Nephron progenitor cell (in vitro differentiated cells): ENCODE results near the gene SH3RF1.

ENCODE experiments used
- DNase-seq: peaks from one replicate; pipeline ENCODE4 v3.0.0; 2021
- H3K27ac Mint-ChIP-seq: 2 replicates; pipeline ENCODE4 v1.8.0; 2021; ENCODE audit warnings: mild to moderate bottlenecking, moderate library complexity, mixed read lengths
- H3K27me3 Mint-ChIP-seq: 2 replicates; pipeline ENCODE4 v1.8.0; 2021; ENCODE audit warnings: mild to moderate bottlenecking, low read depth, mixed read lengths; ENCODE audit not compliant: poor library complexity
- H3K36me3 Mint-ChIP-seq: 2 replicates; pipeline ENCODE4 v1.8.0; 2021; ENCODE audit warnings: low read depth, mixed read lengths
- H3K4me1 Mint-ChIP-seq: 2 replicates; pipeline ENCODE4 v1.8.0; 2021; ENCODE audit warnings: mixed read lengths
- H3K4me3 Mint-ChIP-seq: 2 replicates; pipeline ENCODE4 v1.8.0; 2021; ENCODE audit warnings: mild to moderate bottlenecking, moderate library complexity, mixed read lengths
- H3K9me3 Mint-ChIP-seq: 2 replicates; pipeline ENCODE4 v1.8.0; 2021; ENCODE audit warnings: mild to moderate bottlenecking, moderate library complexity, mixed read lengths
- CTCF ChIP-seq: fragments of 200-600 bp; sonication (generic); IDR thresholded peaks from 2 replicates; pipeline ENCODE4 v1.5.0; 2021; ENCODE audit warnings: antibody characterized with exemption

Gene SH3RF1

GRCh38 chr4:169251291-169252235, 19.2 kb downstream of the SH3RF1 start:
- DNase-seq: no peak
- H3K27ac Mint-ChIP-seq: no peak overlapping the region
- H3K27me3 Mint-ChIP-seq: peaks cover 2% of the 10 kb centered on the region
- TF ChIP-seq CTCF: no peak
- peaks cover 20% of the 10 kb centered on the region for H3K9me3 Mint-ChIP-seq
- peaks cover 71% of the 10 kb centered on the region for H3K4me1 Mint-ChIP-seq
- H3K4me3 Mint-ChIP-seq: no peak overlapping the region
- peaks cover 30% of the 10 kb centered on the region for H3K36me3 Mint-ChIP-seq

GRCh38 chr4:169250796-169251195, 20.0 kb downstream of the SH3RF1 start:
- DNase-seq: no peak
- Mint-ChIP-seq H3K27ac (peak overlapping the region; percentile 10), H3K36me3 (peaks cover 30% of the 10 kb centered on the region), H3K4me3 (no peak overlapping the region), H3K4me1 (peaks cover 77% of the 10 kb centered on the region), H3K27me3 (peaks cover 2% of the 10 kb centered on the region), H3K9me3 (peaks cover 20% of the 10 kb centered on the region)
- no peak for TF ChIP-seq CTCF

- peaks cover 30% of the 10 kb centered on the region for H3K36me3 Mint-ChIP-seq
- no peak overlapping the region for H3K4me3 Mint-ChIP-seq
- no peak for TF ChIP-seq CTCF
- peaks cover 20% of the 10 kb centered on the region for H3K9me3 Mint-ChIP-seq
- H3K4me1 Mint-ChIP-seq: peaks cover 77% of the 10 kb centered on the region
- H3K27me3 Mint-ChIP-seq: no peaks in the 10 kb centered on the region
- DNase-seq: no peak
- H3K27ac Mint-ChIP-seq: no peak overlapping the region
Observed at GRCh38 chr4:169249999-169250398, 20.8 kb downstream of the SH3RF1 start.

GRCh38 chr4:169249214-169249973, 21.4 kb downstream of the SH3RF1 start:
- Mint-ChIP-seq H3K4me3 (no peak overlapping the region), H3K9me3 (peaks cover 20% of the 10 kb centered on the region), H3K4me1 (peaks cover 73% of the 10 kb centered on the region), H3K27ac (no peak overlapping the region), H3K36me3 (peaks cover 32% of the 10 kb centered on the region), H3K27me3 (no peaks in the 10 kb centered on the region)
- no peak for DNase-seq
- TF ChIP-seq CTCF: no peak

- Mint-ChIP-seq H3K27ac (no peak overlapping the region), H3K36me3 (peaks cover 39% of the 10 kb centered on the region)
Observed at GRCh38 chr4:169248645-169249044, 22.1 kb downstream of the SH3RF1 start.

More at GRCh38 chr4:169248645-169249044, 22.1 kb downstream of the SH3RF1 start:
- no peaks in the 10 kb centered on the region for H3K27me3 Mint-ChIP-seq
- H3K4me1 Mint-ChIP-seq: peaks cover 73% of the 10 kb centered on the region
- peaks cover 28% of the 10 kb centered on the region for H3K9me3 Mint-ChIP-seq
- no peak for TF ChIP-seq CTCF
- DNase-seq: no peak
- H3K4me3 Mint-ChIP-seq: no peak overlapping the region
